Measurements from ENCODE around the gene PERCC1. TPM values are rescaled to one million over a fixed set of nuclear protein-coding genes. Genes with fewer than 3 reads are reported as not detected.

Gene PERCC1
- total RNA-seq, 1 donor from 2014 or later: not detected

DNA sequence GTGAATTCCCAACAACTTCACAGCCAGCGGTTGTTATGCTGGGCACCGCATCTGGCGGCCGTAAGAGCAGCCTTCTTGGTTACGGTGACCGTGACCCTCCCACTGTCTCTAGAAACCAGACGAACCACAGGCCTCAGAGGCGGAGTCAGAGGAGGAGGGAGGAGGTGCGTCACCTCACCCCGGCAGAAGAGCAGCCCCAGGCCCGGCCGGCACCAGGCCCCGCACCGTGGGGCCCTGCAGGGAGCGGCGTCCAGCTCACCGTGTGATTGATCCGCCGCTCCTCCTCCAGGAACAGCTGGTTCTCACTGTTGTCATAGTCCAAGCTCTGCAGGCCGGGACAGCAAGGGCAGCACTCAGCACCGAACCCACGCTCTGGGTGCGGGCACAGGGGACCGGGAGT lies 30.3 kb downstream of the PERCC1 start:
- TF ChIP-seq, protein P1, sequence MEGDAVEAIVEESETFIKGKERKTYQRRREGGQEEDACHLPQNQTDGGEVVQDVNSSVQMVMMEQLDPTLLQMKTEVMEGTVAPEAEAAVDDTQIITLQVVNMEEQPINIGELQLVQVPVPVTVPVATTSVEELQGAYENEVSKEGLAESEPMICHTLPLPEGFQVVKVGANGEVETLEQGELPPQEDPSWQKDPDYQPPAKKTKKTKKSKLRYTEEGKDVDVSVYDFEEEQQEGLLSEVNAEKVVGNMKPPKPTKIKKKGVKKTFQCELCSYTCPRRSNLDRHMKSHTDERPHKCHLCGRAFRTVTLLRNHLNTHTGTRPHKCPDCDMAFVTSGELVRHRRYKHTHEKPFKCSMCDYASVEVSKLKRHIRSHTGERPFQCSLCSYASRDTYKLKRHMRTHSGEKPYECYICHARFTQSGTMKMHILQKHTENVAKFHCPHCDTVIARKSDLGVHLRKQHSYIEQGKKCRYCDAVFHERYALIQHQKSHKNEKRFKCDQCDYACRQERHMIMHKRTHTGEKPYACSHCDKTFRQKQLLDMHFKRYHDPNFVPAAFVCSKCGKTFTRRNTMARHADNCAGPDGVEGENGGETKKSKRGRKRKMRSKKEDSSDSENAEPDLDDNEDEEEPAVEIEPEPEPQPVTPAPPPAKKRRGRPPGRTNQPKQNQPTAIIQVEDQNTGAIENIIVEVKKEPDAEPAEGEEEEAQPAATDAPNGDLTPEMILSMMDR (IDR thresholded peaks at IDR 0.05; ENCODE audit: unreplicated experiment): no peak
- peaks cover 7% of the 10 kb centered on the region for H3K36me3 Mint-ChIP-seq (ENCODE audit: low read depth, unreplicated experiment)
- no peak overlapping the region for H3K27ac Mint-ChIP-seq (ENCODE audit: unreplicated experiment)
- DNase-seq (ENCODE audit: low spot score): no peak
- H3K9me3 Mint-ChIP-seq (ENCODE audit: unreplicated experiment): no peaks in the 10 kb centered on the region
- H3K4me3 Mint-ChIP-seq (ENCODE audit: unreplicated experiment): no peak overlapping the region
- H3K4me1 Mint-ChIP-seq (ENCODE audit: unreplicated experiment): no peaks in the 10 kb centered on the region
- peaks cover 5% of the 10 kb centered on the region for H3K27me3 Mint-ChIP-seq (ENCODE audit: unreplicated experiment)

DNA sequence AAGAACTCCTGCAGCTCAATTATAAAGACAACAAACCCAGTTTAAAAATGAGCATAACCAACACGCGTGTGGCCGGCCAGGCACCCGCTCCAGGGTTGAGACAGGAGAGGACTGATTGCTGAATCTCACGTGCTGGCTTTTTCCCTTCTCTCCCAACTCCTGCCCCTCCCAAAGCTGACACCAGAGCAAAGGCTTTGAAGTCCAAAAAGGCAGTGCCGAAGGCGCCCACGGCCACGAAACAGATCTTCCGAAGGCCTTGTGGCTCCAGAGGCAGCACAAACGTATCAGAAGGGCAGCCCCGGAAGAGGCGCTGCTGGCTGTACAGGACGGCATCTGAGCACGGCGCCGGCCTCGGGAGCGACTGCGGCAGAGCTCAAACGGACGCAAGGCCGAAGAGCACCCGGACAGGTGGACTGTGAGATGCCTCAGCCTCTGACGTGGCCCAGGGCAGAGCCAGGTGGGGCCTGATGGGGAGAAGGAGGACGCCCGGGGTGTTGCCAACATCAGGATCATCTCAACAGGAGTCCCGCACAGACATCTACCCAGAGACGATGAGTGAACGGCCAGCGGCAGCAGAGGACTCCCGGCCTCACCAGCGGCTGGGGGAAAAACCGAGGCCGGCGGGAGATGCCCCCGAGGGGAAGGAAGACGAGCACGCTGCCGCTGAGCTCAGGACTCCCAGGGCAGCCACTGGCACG lies 33.5 kb downstream of the PERCC1 start:
- Mint-ChIP-seq H3K4me1 (ENCODE audit: unreplicated experiment) (no peaks in the 10 kb centered on the region), H3K27me3 (ENCODE audit: unreplicated experiment) (peaks cover 7% of the 10 kb centered on the region), H3K36me3 (ENCODE audit: low read depth, unreplicated experiment) (peaks cover 7% of the 10 kb centered on the region), H3K9me3 (ENCODE audit: unreplicated experiment) (no peaks in the 10 kb centered on the region), H3K27ac (ENCODE audit: unreplicated experiment) (no peak overlapping the region), H3K4me3 (ENCODE audit: unreplicated experiment) (no peak overlapping the region)
- TF ChIP-seq, protein P1 (IDR thresholded peaks at IDR 0.05; ENCODE audit: unreplicated experiment): no peak
- DNase-seq (ENCODE audit: low spot score): no peak

DNA sequence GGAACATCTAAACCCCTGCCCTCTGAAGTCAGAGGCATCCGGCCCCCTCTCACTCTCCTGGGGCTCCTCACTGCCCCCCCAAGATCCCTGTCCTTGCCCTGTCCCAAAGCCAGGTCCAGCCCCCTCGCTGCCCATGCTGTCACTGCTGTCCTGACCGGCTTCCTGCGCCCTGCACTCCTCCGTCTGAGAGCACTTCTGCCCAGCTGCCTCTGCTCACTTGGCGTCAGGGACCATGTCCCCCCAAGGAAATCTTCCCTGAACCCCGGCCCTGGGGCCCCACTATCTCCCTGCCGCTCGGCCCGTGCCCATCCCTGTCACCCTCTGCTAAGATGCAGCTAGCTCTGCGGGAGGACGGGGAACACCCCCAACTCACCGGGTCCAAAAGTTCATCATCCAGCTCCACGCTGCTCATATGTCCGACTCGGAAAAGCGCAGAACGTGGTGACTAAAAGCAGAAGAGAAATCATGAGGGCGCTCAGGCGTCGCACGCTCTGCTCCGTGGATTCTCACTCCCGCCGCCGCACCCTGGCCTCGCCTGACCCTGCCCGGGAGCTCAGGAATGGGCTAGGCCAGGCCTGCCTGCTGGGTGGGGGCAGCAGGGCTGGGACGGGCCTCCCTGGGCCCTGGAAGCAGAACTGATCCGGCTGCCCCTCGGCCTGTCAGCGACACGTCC lies 34.2 kb downstream of the PERCC1 start:
- Mint-ChIP-seq H3K27me3 (ENCODE audit: unreplicated experiment) (peaks cover 7% of the 10 kb centered on the region), H3K27ac (ENCODE audit: unreplicated experiment) (no peak overlapping the region), H3K4me3 (ENCODE audit: unreplicated experiment) (no peak overlapping the region), H3K9me3 (ENCODE audit: unreplicated experiment) (no peaks in the 10 kb centered on the region), H3K4me1 (ENCODE audit: unreplicated experiment) (peaks cover 4% of the 10 kb centered on the region), H3K36me3 (ENCODE audit: low read depth, unreplicated experiment) (peaks cover 7% of the 10 kb centered on the region)
- DNase-seq (ENCODE audit: low spot score): no peak
- TF ChIP-seq, protein P1 (IDR thresholded peaks at IDR 0.05; ENCODE audit: unreplicated experiment): no peak

DNA sequence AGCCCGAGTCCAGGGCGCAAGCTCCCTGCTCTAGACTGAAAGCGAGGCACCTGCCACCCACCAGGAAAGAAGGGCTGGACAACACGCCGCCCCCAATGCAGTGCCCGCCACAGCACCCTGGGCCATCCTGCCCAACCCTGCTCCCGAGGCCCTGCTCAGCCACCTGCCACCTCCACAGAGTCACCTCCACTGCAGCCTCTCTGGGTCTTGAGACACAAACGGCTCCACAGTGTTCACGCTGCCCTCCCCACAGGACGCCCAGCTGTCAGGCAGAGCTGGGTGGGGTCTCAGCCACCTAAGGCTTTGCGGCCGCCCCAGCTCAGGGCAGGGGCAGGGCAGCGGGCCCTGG lies 34.7 kb downstream of the PERCC1 start:
- no peak for DNase-seq (ENCODE audit: low spot score)
- TF ChIP-seq, protein P1 (IDR thresholded peaks at IDR 0.05; ENCODE audit: unreplicated experiment): no peak
- Mint-ChIP-seq H3K36me3 (ENCODE audit: low read depth, unreplicated experiment) (peaks cover 7% of the 10 kb centered on the region), H3K9me3 (ENCODE audit: unreplicated experiment) (no peaks in the 10 kb centered on the region), H3K4me3 (ENCODE audit: unreplicated experiment) (no peak overlapping the region), H3K27me3 (ENCODE audit: unreplicated experiment) (peaks cover 7% of the 10 kb centered on the region), H3K4me1 (ENCODE audit: unreplicated experiment) (peaks cover 8% of the 10 kb centered on the region), H3K27ac (ENCODE audit: unreplicated experiment) (no peak overlapping the region)

DNA sequence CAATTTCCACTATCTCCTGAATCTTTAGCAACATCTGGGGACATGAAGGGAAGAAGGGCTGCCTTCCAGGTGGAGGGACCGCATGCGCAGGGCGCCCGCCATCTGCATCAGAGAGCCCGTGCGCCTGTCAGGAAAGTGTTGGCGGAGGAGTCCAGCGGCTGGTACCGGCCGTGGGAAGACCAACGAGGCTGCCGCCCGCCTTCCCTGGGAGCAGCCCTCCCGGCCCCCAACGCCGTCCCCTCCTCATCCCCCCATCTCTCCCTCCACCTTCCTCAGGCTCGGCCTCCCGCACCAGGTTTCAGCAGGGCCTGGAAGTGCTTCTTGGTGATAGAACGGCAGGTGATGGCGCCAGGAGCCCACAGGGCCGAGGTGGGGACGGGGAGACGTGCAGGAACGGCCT lies 35.2 kb downstream of the PERCC1 start:
- peaks cover 7% of the 10 kb centered on the region for H3K36me3 Mint-ChIP-seq (ENCODE audit: low read depth, unreplicated experiment)
- peaks cover 7% of the 10 kb centered on the region for H3K27me3 Mint-ChIP-seq (ENCODE audit: unreplicated experiment)
- TF ChIP-seq, protein P1 (IDR thresholded peaks at IDR 0.05; ENCODE audit: unreplicated experiment): no peak
- no peak overlapping the region for H3K27ac Mint-ChIP-seq (ENCODE audit: unreplicated experiment)
- H3K4me1 Mint-ChIP-seq (ENCODE audit: unreplicated experiment): peaks cover 12% of the 10 kb centered on the region
- H3K9me3 Mint-ChIP-seq (ENCODE audit: unreplicated experiment): no peaks in the 10 kb centered on the region
- no peak overlapping the region for H3K4me3 Mint-ChIP-seq (ENCODE audit: unreplicated experiment)
- no peak for DNase-seq (ENCODE audit: low spot score)
